ENCODE data around the gene LCOR. TPM values are rescaled to one million over a fixed set of nuclear protein-coding genes. Genes with fewer than 3 reads are reported as not detected.
A peak's percentile ranks its signal among the peaks of the same experiment; 100 is the strongest.

The LCOR gene
- total RNA-seq, 1 experiment from 2014 or later, result 23.9 TPM

DNA sequence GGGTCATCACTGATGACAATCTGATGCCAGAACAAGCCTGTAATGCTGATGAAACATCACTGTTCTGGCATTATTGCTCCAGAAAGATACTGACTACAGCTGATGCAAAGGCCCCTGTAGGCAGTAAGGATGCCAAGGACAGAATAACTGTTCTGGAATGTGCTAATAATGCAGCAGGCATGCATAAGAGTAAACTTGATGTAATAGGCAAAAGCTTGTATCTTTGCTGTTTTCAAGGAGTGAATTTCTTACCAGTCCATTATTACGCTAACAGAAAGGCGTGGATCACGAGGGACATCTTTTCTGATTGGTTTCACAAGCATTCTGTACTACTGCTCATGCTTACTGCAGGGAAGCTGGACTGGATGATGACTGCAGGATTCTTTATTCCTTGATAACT is 18.7 kb downstream of the LCOR start:
- H3K9me3 Mint-ChIP-seq, result no peaks in the 10 kb centered on the region
- no peak for DNase-seq (ENCODE audit: low spot score)
- ChIA-PET CTCF (no interaction called here), POLR2A (no interaction called here)
- H3K27ac Mint-ChIP-seq, result peak overlapping the region; percentile 11; the same call in 1 of the 2 replicates
- H3K4me1 Mint-ChIP-seq, result peaks cover 23% of the 10 kb centered on the region
- H3K27me3 Mint-ChIP-seq (ENCODE audit: low read depth), result no peaks in the 10 kb centered on the region
- no peak overlapping the region for H3K4me3 Mint-ChIP-seq
- ATAC-seq, result no peak
- H3K36me3 Mint-ChIP-seq, result no peaks in the 10 kb centered on the region
- no peak for TF ChIP-seq PRDM15 (CRISPR knock-in tag; IDR thresholded peaks at IDR 0.05)
- no peak for TF ChIP-seq JAZF1 (CRISPR knock-in tag; IDR thresholded peaks at IDR 0.05)
- no peak for TF ChIP-seq CBFB (CRISPR knock-in tag; IDR thresholded peaks at IDR 0.05; ENCODE audit: low read depth)
- TF ChIP-seq SMAD4 (CRISPR knock-in tag; IDR thresholded peaks at IDR 0.05), result no peak
- no peak for TF ChIP-seq FOXJ3 (CRISPR knock-in tag; IDR thresholded peaks at IDR 0.05; ENCODE audit: borderline replicate concordance)
- TF ChIP-seq, protein P1, sequence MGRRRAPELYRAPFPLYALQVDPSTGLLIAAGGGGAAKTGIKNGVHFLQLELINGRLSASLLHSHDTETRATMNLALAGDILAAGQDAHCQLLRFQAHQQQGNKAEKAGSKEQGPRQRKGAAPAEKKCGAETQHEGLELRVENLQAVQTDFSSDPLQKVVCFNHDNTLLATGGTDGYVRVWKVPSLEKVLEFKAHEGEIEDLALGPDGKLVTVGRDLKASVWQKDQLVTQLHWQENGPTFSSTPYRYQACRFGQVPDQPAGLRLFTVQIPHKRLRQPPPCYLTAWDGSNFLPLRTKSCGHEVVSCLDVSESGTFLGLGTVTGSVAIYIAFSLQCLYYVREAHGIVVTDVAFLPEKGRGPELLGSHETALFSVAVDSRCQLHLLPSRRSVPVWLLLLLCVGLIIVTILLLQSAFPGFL (CRISPR knock-in tag; IDR thresholded peaks at IDR 0.05; ENCODE audit: borderline replicate concordance), result no peak
- no peak for TF ChIP-seq RORB (CRISPR knock-in tag; IDR thresholded peaks at IDR 0.05)
- no peak for TF ChIP-seq ARID4B (CRISPR knock-in tag; IDR thresholded peaks at IDR 0.05; ENCODE audit: borderline replicate concordance)
- TF ChIP-seq ATF3 (CRISPR knock-in tag; conservative IDR thresholded peaks at IDR 0.05), result no peak
- TF ChIP-seq ZNF671 (CRISPR knock-in tag; IDR thresholded peaks at IDR 0.05), result no peak
- no peak for TF ChIP-seq SMAD3 (CRISPR knock-in tag; IDR thresholded peaks at IDR 0.05; ENCODE audit: borderline replicate concordance)
- TF ChIP-seq, protein P2, sequence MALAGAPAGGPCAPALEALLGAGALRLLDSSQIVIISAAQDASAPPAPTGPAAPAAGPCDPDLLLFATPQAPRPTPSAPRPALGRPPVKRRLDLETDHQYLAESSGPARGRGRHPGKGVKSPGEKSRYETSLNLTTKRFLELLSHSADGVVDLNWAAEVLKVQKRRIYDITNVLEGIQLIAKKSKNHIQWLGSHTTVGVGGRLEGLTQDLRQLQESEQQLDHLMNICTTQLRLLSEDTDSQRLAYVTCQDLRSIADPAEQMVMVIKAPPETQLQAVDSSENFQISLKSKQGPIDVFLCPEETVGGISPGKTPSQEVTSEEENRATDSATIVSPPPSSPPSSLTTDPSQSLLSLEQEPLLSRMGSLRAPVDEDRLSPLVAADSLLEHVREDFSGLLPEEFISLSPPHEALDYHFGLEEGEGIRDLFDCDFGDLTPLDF (CRISPR knock-in tag; IDR thresholded peaks at IDR 0.05), result no peak
- TF ChIP-seq GRHL2 (CRISPR knock-in tag; IDR thresholded peaks at IDR 0.05; ENCODE audit: insufficient replicate concordance, severe bottlenecking), result no peak
- TF ChIP-seq E2F5 (CRISPR knock-in tag; IDR thresholded peaks at IDR 0.05), result no peak
- TF ChIP-seq ZNF219 (CRISPR knock-in tag; IDR thresholded peaks at IDR 0.05; ENCODE audit: borderline replicate concordance), result no peak
- TF ChIP-seq, protein P3, sequence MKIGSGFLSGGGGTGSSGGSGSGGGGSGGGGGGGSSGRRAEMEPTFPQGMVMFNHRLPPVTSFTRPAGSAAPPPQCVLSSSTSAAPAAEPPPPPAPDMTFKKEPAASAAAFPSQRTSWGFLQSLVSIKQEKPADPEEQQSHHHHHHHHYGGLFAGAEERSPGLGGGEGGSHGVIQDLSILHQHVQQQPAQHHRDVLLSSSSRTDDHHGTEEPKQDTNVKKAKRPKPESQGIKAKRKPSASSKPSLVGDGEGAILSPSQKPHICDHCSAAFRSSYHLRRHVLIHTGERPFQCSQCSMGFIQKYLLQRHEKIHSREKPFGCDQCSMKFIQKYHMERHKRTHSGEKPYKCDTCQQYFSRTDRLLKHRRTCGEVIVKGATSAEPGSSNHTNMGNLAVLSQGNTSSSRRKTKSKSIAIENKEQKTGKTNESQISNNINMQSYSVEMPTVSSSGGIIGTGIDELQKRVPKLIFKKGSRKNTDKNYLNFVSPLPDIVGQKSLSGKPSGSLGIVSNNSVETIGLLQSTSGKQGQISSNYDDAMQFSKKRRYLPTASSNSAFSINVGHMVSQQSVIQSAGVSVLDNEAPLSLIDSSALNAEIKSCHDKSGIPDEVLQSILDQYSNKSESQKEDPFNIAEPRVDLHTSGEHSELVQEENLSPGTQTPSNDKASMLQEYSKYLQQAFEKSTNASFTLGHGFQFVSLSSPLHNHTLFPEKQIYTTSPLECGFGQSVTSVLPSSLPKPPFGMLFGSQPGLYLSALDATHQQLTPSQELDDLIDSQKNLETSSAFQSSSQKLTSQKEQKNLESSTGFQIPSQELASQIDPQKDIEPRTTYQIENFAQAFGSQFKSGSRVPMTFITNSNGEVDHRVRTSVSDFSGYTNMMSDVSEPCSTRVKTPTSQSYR (CRISPR knock-in tag; IDR thresholded peaks at IDR 0.05), result no peak
- TF ChIP-seq, protein P4, sequence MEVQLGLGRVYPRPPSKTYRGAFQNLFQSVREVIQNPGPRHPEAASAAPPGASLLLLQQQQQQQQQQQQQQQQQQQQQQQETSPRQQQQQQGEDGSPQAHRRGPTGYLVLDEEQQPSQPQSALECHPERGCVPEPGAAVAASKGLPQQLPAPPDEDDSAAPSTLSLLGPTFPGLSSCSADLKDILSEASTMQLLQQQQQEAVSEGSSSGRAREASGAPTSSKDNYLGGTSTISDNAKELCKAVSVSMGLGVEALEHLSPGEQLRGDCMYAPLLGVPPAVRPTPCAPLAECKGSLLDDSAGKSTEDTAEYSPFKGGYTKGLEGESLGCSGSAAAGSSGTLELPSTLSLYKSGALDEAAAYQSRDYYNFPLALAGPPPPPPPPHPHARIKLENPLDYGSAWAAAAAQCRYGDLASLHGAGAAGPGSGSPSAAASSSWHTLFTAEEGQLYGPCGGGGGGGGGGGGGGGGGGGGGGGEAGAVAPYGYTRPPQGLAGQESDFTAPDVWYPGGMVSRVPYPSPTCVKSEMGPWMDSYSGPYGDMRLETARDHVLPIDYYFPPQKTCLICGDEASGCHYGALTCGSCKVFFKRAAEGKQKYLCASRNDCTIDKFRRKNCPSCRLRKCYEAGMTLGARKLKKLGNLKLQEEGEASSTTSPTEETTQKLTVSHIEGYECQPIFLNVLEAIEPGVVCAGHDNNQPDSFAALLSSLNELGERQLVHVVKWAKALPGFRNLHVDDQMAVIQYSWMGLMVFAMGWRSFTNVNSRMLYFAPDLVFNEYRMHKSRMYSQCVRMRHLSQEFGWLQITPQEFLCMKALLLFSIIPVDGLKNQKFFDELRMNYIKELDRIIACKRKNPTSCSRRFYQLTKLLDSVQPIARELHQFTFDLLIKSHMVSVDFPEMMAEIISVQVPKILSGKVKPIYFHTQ (CRISPR knock-in tag; IDR thresholded peaks at IDR 0.05), result no peak
